GM10266 (cell line): ENCODE data around the gene TPX2.

Source experiments
- DNase-seq: peaks from one replicate; pipeline ENCODE4 v3.0.0; 2012; ENCODE audit errors: extremely low spot score
- CTCF ChIP-seq: IDR thresholded peaks from 2 replicates; pipeline ENCODE4 v1.5.1; 2012; ENCODE audit warnings: mild to moderate bottlenecking, low read depth; ENCODE audit not compliant: control insufficient read depth, insufficient read depth; ENCODE audit errors: missing control alignments

Gene TPX2

GRCh38 chr20:31764641-31765305, 25.7 kb downstream of the TPX2 start:
- TF ChIP-seq CTCF: no peak
- no peak for DNase-seq

GRCh38 chr20:31767805-31768204, 28.7 kb downstream of the TPX2 start:
- TF ChIP-seq CTCF: no peak
- no peak for DNase-seq

- no peak for TF ChIP-seq CTCF
- DNase-seq: no peak
Observed at GRCh38 chr20:31769681-31770080, 30.6 kb downstream of the TPX2 start.

- no peak for TF ChIP-seq CTCF
- DNase-seq: no peak
Observed at GRCh38 chr20:31770243-31770642, 31.2 kb downstream of the TPX2 start.

GRCh38 chr20:31774408-31774807, 35.3 kb downstream of the TPX2 start:
- no peak for DNase-seq
- TF ChIP-seq CTCF: no peak

- no peak for DNase-seq
- TF ChIP-seq CTCF: no peak
Observed at GRCh38 chr20:31780839-31781238, 41.7 kb downstream of the TPX2 start.

- no peak for TF ChIP-seq CTCF
- no peak for DNase-seq
Observed at GRCh38 chr20:31781945-31782344, 42.9 kb downstream of the TPX2 start.
